Fibroblast of pulmonary artery (primary cell): Measurements from ENCODE around the gene WDR43.

Experiments used
- DNase-seq: peaks from one replicate; pipeline ENCODE4 v3.0.0-alpha.2; 2010; ENCODE audit warnings: low read depth
- H3K4me3 ChIP-seq: replicated peaks from 2 replicates; pipeline ENCODE4 v1.5.1; 2011; ENCODE audit warnings: low read depth, mild to moderate bottlenecking, control low read depth, low read length, moderate library complexity
- TF ChIP-seq, protein P1 (sequence below): IDR thresholded peaks from 2 replicates; pipeline ENCODE4 v1.5.1; 2011; ENCODE audit warnings: mild to moderate bottlenecking, control low read depth, low read length, inconsistent platforms; ENCODE audit errors: missing control alignments

Gene WDR43

DNA sequence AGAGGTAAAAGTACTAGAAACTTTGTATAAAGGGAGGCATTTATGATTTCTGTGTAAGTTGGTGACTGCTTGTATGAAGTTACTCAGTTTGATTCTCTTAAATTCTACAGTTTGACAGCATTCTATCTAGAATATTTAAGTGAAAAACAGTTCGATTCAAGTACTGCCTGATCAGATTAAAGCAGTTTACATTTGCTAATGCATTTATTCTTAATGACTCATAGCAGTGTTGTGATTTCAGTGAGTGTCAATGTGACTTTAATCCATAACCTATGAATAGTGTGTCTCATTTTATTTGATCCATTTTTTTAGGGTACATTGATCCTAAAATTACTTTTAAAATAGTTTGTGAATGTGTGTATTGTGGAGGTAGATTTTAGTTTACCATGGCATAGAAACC lies 35.7 kb downstream of the WDR43 start:
- DNase-seq, result no peak
- no peak overlapping the region for H3K4me3 ChIP-seq
- TF ChIP-seq, protein P1, sequence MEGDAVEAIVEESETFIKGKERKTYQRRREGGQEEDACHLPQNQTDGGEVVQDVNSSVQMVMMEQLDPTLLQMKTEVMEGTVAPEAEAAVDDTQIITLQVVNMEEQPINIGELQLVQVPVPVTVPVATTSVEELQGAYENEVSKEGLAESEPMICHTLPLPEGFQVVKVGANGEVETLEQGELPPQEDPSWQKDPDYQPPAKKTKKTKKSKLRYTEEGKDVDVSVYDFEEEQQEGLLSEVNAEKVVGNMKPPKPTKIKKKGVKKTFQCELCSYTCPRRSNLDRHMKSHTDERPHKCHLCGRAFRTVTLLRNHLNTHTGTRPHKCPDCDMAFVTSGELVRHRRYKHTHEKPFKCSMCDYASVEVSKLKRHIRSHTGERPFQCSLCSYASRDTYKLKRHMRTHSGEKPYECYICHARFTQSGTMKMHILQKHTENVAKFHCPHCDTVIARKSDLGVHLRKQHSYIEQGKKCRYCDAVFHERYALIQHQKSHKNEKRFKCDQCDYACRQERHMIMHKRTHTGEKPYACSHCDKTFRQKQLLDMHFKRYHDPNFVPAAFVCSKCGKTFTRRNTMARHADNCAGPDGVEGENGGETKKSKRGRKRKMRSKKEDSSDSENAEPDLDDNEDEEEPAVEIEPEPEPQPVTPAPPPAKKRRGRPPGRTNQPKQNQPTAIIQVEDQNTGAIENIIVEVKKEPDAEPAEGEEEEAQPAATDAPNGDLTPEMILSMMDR, result no peak

DNA sequence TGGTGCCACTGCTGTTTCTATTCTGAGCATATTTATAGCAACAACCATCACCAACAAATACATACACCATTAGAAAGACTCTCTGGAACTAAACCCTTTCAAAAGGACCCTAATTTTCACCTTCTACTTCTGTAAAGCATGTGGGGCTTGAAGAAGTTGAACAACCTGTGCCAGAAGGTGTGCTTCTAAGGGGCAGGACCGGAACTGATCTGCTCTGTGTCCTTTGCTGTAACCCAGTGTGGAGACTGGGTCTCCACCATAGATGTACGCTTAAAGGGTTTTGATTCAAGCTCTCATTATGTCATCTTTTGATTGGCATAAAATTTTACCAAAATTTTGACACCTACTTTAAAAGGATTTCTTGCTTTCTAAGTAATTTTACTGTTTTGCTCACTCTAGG lies 40.3 kb downstream of the WDR43 start:
- H3K4me3 ChIP-seq, result no peak overlapping the region
- no peak for DNase-seq
- TF ChIP-seq, protein P1, result no peak

DNA sequence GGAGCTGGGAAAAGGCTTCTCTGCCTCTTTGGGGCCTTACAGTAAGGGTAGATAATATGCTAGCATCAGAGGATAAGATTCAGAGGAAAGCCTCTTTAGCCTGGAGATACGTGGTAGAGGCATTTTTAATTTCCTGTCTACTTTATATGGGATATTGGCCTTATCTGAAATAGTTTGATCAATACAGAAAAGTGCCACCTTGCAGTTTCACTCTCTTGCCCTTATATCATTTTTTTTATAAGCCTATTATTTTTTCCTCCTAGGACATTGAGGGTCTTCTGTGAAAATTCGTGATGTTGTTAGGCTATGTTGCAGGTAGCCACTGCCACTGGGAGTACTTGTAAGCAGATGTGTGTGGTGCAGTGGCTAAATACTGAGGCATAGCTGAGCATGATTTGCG lies 46.5 kb downstream of the WDR43 start:
- DNase-seq, result no peak
- TF ChIP-seq, protein P1, result no peak
- no peak overlapping the region for H3K4me3 ChIP-seq

DNA sequence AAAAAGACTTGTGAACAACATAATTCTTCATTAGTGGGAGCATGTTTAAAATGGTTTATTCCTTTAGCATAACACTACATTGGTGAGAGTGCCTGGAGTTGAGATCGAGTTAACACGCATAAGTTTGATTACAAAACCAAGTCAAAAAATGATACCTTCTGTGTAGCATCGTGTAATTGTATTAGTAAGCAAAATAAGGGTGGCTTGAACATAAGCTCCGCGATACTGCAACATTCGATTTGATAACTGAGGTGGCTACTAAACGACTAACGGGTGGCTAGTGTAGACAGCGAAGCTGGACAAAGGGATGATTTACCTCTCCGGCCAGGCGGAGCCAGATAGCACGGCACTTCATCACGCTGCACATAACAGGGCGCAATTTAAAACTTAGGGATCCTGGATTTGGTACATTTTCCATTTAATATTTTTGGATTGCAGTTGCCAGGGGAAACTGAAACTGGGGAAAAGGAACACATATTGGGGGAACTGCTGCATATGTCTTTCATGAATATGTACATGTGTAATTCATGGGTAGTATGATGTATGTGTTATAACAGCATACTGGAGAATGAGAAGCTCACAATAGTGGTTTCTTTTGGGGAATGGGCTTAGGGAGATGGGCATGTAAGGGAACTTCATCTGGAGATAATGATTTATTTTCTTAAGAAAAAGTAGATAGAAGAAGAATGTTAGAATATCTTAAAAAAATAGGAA lies 50.2 kb downstream of the WDR43 start:
- TF ChIP-seq, protein P1, result no peak
- no peak for DNase-seq
- H3K4me3 ChIP-seq, result no peak overlapping the region

DNA sequence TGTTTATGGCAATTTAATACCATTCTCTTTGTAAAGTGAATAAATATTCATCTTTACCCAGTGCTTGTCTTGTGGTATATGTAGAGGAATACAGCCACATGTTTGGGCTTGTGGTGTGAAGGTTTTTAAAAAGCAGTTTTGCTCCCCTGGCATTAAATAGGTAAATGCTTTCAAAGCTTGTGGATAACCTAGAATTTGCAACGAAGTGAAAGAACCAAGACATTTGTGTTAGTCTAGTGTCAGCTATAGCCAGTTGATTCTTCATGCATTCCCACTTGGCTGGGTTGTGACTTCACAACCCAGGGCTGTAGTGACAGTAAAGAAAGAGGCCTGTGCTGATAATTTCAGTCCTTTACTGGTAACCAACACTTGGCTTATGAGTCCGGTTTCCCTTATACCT lies 53.7 kb downstream of the WDR43 start:
- no peak overlapping the region for H3K4me3 ChIP-seq
- no peak for DNase-seq
- TF ChIP-seq, protein P1, result no peak

DNA sequence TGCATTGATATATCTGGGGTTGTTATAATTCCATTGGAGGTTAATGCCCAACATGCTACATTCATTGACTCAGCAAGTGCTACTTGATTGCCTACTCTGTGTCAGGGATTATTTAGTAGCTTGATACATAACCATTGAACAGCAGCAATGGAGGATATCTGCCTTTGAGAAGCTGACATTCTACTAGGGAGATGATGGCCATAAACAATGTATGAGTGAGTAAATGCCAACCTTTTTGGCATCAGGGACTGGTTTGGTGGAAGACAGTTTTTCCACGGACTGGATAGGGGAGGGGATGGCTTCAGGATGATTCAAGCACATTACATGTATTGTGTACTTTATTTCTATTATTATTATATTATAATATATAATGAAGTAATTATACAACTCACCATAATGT lies 54.7 kb downstream of the WDR43 start:
- H3K4me3 ChIP-seq, result no peak overlapping the region
- DNase-seq, result no peak
- TF ChIP-seq, protein P1, result no peak
